Dermis microvascular lymphatic vessel endothelial cell (primary cell): Measurements from ENCODE around the gene UQCC2. TPM values are rescaled to one million over a fixed set of nuclear protein-coding genes. Genes with fewer than 3 reads are reported as not detected.

Experiments
- DNase-seq, 2 donors: peaks; one replicate each; pipeline versions ENCODE4 v3.0.0 to v3.0.0-alpha.2; 2010; ENCODE audit warnings: low read depth in 2 of 2
- total RNA-seq: library from RNA; depleted of rRNA; stranded (reverse); fragments of >200 nt; gene quantifications from 2 replicates; pipeline ENCODE4 v1.2.1, GENCODE V29; 2014

Gene UQCC2
- total RNA-seq, 1 donor from 2014 or later: 21.2 TPM

DNA sequence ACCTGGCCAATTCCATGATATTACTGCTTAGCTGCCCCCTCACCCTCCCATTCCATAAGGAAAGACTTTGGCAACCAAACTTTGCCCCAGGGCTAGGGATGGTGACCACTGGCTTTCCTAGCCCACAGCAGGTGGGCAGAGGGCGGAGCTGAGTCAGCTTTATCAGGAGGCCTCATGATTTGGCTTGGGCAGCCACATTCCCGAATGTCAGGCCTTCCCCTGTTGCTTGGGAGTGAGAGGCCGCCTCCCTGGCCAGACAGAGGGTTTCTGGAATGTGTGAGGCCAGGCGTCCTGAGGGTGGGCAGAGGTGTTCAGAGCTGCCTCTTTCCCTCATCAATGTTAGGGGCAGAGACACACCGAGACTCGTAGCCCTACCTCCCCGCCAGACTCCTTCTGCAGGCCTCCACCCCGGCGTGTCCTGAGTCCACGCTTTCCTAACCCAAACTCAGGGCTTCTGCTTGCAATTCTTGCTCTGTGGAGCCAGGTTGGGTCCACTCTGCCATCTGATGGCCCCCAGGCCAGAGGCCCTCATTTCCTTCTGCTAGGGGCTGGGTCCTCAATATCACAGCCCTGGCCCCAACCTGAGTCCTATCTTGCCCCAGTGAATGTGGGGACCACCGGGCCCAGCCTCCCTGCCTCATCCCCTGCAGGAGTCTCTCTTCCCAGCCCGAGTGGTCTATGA, 19.3 kb downstream of the UQCC2 start:
- no peak for DNase-seq

DNA sequence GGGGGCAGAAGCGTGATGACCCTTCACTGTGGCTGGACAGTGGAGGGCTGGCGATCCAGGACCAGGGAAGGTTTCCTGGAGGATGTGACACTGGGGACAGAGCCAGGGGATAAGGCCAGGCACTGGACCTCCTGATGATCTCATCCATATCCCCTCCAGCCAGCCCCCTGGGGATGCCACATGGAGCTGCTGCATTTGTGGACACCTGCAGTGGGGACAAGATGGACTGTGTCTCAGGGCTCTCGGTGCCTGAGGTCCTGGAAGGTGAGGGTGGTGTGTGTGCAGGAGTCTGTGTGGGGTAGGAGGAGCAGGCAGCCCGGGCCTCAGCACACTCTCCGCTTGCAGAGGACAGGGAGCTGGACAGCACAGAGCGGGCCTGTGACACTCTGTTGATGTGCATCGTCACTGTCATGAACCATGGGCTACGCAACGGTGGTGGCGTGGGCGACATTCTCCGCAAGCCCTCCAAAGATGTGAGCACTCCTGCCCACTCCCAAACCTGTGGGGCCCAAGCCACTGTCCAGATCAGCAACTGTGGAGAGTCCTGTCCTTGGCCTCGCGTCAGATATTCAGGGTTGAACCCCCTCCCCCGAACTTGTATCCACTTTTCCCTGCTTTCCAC, 19.9 kb downstream of the UQCC2 start:
- no peak for DNase-seq

DNA sequence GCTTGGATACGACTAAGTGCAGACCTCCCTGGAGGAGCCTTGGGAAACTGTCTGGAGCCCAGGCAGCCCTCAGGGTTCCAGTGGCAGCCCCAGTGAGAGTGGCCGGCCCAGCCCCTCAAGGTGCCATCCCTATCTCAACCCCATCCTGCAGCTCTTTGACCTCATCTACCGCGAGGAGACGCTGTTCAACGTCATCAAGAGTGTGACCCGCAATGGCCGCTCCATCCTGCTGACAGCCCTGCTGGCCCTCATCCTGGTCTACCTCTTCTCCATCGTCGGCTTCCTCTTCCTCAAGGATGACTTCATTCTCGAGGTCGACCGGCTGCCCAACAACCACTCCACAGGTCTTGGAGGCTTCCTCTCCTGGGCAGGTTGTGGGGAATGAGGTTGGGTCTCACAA, 20.7 kb downstream of the UQCC2 start:
- no peak for DNase-seq

DNA sequence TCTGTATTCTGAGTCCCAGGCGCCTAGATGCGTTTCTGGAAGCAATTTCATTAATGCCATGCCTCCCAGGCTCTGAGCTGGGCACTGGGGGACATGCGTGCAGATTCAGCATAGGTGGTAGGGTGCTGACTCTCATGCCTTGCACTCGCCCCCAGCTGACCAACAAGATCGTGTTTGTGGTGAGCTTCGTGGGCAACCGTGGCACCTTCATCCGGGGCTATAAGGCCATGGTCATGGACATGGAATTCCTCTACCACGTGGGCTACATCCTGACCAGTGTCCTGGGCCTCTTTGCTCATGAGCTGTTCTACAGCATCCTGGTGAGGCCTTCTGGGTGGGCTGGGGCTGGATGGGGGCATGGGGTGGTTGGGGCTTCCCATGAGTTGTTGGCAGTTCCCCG, 21.6 kb downstream of the UQCC2 start:
- DNase-seq: no peak

DNA sequence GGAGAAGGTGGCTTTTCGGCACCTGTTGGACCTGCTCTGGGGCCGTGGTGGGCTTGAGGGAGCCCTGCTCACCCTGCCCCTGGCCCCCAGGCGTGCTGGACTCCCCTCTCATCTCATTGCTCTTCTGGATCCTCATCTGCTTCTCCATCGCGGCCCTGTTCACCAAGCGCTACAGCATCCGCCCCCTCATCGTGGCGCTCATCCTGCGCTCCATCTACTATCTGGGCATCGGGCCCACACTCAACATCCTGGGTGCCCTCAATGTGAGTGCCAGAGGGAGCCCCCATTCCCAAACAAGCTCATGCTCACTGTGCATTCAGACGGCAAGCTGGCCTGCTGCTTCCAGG, 22.4 kb downstream of the UQCC2 start:
- DNase-seq: no peak

DNA sequence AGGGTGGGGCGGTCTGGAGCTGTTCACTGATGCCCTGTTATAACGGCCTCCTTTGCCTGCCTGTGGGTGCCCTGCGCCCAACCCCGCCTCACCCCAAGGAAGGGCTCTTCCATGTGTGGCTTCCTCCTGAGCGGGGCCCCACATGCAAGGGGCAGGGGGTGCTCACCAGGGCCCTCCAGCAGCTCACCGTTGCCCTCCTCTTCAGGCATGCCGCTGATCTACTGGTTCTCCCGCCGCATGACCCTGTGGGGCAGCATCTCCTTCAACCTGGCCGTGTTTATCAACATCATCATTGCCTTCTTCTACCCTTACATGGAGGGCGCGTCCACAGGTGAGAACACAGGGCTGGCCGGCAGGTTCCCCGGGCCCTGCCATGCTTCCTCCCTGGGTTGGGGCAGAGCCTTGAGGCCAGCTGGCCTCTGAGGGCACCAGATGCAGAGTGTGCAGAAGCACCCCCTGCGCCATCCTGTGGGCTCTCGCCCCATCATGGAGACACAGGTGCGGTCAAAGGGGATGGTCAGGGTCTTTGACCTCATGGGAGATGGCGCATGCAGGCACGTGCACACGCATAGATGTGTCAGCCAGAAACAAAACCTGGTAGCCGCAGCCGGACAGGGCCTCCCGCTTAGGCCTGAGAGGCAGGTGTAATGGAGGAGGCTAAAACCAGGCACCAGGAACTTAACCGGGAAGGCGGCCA, 22.9 kb downstream of the UQCC2 start:
- DNase-seq: no peak

DNA sequence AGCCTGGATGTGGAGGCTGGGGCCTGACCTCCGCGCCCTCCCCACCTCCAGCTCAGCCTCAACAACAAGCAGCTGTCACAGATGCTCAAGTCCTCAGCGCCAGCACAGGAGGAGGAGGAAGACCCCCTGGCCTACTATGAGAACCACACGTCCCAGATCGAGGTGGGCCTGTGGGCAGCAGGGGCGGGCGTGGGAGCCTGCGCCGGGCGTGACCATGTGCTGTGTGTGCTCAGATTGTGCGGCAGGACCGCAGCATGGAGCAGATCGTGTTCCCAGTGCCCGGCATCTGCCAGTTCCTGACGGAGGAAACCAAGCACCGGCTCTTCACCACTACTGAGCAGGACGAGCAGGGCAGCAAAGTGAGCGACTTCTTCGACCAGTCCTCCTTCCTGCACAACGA, 23.5 kb downstream of the UQCC2 start:
- DNase-seq: no peak

DNA sequence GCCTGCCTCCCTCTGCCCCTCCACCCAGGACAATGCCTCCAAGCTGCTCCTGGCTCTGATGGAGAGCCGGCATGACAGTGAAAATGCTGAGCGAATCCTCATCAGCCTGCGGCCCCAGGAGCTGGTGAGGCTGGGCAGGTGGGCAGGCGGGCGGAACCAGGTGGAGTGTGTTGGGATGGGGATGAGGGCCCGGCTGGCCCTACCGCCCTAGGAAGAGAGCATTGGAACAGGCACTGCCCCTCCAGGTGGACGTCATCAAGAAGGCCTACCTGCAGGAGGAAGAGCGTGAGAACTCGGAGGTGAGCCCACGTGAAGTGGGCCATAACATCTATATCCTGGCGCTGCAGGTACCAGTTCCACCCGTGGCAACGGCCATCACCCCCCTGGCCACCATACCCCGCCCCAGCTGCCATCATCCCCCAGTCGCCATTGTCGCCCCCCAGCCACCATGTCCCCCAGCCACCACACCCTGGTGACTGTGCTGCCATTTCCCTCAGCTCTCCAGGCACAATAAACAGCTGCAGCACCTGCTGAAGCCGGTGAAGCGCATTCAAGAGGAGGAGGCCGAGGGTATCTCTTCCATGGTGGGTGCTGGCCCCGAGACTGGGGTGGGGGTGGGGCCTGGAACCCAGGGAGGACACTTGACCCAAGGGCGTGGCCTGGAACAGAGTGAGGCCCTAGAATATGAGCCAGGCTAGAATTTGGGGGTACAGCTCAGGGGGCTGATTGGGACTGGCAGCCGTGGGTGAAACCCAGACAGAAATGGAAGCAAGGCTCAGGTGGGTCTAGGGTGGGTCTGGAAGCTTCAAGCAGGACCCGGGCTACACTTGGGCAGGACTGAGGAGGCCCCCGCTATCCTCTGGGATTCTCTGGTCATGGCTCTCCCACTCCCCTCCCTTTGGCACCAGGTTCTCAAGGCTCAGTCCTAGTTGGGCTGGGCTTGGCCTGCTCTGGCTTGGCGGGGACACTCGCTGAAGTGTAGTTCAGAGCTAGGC, 24.2 kb downstream of the UQCC2 start:
- DNase-seq: no peak

DNA sequence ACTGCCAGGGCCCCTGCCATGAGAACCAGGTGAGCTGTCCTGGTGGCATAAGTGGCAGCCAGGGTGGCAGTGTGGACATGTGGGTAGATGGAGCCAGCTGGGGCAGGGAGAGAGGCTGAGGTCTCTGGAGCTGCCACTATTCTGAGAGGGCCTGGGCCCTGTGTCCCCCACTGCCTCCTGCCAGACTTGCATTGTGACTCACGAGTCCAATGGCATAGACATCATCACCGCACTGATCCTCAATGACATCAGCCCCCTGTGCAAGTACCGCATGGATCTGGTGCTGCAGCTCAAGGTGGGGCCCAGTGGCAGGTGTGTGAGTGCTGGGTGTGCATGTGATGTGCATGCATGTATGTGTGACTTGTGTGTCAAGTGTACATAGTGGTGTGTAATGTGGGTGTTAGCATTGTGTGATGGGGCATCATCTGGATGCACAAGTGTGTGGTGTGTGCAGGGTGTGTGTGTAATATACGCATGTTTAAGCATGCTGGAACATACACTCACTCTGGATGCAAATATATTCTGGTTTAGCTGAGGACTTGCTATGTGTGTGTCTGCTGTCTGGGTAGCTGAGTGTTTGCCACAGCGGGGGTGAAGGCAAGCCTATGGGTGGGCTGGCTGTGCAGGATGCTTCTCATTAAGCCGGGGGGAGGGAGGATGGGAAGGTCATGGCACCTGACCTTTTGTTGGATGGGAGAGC, 25.1 kb downstream of the UQCC2 start:
- no peak for DNase-seq

DNA sequence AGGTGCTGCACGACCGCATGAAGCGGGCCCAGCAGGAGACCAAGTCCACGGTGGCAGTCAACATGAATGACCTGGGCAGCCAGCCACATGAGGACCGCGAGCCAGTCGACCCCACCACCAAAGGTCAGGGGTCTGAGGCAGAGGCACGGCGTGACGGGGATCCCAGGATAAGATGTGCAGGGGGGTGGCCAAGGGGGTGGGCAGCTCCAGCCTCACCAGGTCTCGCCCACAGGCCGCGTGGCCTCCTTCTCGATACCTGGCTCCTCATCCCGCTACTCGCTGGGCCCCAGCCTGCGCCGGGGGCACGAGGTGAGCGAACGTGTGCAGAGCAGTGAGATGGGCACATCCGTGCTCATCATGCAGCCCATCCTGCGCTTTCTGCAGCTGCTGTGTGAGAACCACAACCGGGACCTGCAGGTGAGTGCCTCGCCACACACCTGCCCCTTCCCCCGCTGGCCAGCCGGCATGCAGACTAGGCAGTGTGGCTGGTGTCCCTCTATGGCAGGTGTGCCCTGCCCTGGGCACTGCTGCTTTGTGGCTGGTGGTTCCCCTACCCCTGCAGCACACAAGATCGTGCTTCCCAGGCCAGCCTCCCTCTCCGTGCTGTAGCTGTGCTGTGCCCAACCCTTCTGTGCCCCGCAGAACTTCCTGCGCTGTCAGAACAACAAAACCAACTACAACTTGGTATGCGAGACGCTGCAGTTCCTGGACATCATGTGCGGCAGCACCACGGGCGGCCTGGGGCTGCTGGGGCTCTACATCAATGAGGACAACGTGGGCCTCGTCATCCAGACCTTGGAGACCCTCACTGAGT, 25.9 kb downstream of the UQCC2 start:
- no peak for DNase-seq

DNA sequence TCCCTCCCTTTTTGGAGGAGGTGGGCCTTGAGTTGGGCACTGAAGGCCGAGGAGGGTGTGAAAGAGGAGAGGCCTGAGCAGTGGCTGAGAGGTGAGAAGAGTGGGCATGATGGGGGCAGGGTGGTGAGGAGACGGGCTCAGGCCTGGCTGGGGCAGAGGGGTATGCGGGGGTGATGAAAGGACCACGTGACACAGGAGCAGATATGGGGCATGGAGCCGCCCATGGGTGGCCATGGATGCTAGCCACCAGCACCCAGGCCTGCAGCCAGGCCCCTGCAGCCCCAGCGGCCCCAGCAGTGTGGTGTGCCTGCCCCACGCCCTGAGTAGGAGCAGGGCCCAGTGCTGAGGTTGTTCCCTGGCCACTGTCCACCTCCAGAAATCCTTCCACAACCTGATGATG, 26.5 kb downstream of the UQCC2 start:
- DNase-seq: no peak

DNA sequence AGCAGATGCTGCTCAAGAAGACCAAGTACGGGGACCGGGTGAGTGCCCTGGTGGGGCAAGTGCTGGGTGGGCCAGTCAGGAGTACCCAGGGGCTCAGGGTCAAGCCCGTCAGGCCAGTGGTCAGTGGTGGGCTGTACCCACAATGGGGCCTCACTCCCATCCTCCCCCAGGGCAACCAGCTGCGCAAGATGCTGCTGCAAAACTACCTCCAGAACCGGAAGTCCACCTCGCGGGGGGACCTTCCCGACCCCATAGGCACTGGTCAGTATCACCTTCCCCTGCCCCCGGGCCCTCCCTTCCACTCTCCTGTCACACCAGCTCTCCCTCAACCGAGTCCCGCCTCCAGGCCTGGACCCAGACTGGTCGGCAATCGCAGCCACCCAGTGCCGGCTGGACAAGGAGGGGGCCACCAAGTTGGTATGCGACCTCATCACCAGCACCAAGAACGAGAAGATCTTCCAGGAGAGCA, 27.0 kb downstream of the UQCC2 start:
- DNase-seq: no peak

DNA sequence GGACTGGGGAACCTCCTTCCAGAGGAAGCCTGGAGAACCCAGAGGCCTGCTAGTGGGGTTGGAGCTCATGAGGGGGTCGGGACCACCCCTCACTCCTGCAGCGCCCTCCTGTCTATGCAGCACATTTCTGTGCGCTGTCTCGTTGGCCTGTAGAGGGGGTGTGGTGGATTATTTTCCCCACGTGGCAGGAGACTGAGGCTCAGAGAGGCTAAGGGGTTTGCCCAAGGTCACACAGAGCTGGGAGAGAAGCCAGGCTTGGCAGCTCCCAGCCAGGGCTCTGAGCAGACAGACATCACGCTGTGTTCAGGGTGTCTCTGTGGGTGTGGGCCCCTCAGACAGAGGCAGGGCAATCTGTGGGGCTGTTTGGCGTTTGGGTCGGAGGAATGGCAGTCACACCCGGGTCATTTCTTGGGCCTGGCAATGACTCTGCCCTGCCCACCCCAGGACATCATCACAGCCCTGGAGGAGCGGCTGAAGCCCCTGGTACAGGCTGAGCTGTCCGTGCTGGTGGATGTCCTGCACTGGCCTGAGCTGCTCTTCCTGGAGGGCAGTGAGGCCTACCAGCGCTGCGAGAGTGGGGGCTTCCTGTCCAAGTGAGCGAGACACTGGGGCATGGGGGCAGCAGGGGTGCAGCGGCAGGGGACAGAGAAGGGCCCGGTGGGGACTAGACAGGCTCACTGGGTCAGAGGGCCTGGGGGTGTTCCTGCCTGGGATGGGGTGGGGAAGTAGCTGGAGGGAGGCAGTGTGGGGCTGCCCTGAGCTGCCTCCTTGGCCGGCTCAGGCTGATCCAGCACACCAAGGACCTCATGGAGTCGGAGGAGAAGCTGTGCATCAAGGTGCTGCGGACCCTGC, 27.7 kb downstream of the UQCC2 start:
- DNase-seq: no peak

DNA sequence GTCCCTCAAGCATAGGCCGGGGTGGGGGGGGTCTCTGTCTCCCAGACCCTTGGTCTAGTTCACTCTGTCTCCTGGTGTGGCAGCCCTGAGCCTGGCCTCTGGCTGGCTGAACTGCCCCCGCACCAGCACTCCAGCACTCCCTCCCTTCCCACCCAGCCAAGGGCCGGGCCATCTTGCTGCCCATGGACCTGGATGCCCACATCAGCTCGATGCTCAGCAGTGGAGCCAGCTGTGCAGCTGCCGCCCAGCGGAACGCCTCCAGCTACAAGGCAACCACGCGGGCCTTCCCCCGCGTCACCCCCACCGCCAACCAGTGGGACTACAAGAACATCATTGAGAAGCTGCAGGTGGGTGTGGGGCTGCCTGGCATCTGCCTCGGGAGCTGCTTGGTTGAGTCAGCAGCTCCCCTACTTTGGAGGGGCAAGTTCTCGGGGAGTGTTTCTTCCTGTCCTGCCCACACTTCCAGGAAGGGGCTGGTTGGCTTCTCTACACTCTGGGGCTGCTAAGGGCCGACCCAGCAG, 28.4 kb downstream of the UQCC2 start:
- DNase-seq: no peak

DNA sequence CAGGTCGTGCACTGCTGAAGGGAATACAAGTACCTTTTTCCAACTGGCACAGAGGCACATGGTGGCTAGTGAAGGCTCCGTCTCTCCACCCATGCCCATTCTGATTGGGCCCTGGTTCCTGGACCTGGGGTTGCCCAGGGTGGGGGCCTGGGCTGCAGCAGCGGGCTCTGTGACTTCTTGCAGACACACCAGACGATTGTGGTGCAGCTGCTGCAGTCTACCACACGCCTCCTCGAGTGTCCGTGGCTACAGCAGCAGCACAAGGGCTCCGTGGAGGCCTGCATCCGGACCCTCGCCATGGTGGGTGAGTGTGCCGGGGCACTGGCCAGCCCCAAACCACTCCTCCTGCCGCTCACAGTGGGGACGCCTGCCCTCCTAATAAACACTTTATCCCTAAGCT, 29.2 kb downstream of the UQCC2 start:
- DNase-seq: no peak

DNA sequence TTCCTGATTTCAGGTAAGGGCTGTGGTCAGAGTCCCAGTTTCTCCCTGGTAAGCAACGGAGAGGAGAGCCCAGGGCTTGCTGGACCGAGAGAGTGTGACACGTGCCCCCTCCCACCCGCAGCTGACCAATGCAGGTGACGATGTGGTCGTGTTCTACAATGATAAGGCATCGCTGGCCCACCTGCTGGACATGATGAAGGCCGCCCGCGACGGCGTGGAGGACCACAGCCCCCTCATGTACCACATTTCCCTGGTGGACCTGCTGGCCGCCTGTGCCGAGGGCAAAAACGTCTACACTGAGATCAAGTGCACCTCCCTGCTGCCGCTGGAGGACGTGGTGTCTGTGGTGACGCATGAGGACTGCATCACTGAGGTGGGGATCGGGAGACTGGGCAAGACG, 31.7 kb downstream of the UQCC2 start:
- DNase-seq: no peak

DNA sequence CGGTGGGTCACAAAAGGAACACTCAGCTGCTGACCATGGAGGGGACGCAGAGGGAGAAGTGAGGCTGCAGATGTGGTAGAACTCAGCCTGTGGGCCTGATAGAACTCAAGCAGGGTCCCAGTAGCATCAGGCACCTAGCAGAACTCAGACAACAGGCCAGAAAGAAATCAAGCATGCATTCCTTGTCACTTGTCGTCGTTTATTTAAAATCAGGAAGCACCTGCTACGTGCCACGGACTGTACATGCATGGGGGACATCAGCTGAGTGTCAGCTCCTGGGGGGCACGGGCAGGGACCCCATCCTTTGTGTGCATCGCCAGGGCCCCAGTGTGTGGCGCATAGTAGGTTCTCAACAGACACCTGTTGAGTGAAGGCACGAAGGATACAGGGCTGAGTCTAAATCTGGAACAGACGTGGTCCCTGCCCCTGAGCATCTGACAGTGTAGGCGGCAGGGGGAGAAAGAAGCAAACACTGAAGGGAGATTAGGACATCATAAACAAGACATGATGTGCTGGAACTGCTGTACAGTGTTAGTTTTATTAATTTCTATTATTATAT, 32.5 kb downstream of the UQCC2 start:
- no peak for DNase-seq

DNA sequence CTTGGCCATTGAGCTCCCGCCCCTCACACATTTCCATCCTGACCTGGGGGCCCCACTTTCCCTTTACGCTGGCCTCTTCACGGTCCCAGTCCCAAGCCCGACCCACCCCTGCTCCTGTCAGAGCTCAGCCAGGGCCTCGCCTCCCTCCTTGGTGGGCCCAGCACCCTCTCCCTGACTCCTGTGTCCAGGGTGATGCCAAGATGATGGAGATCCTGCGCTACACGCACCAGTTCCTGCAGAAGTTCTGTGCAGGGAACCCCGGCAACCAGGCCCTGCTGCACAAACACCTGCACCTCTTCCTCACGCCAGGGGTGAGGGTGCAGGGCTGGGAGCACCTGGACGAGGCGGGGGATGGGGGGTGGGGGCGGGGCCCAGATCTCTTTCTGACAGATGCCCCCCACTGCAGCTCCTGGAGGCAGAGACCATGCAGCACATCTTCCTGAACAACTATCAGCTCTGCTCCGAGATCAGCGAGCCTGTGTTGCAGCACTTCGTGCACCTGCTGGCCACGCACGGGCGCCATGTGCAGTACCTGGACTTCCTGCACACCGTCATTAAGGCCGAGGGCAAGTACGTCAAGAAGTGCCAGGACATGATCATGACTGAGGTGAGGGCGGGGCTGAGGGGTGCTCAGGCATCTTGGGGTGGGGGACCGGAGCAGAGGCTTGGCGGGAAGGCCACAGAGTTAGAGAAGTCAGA, 33.1 kb downstream of the UQCC2 start:
- DNase-seq: no peak
